HG03135 (cell line): Measurements from ENCODE around the gene CYBA.

Experiments
- ATAC-seq: cut with Tn5 transposase; IDR thresholded peaks from one replicate; pipeline ENCODE4 v1.9.1; 2021; ENCODE audit warnings: mild to moderate bottlenecking, moderate library complexity; ENCODE audit not compliant: unreplicated experiment

The CYBA gene

GRCh38 chr16:88647178-88648070, 3.4 kb downstream of the CYBA start:
- no peak for ATAC-seq

DNA sequence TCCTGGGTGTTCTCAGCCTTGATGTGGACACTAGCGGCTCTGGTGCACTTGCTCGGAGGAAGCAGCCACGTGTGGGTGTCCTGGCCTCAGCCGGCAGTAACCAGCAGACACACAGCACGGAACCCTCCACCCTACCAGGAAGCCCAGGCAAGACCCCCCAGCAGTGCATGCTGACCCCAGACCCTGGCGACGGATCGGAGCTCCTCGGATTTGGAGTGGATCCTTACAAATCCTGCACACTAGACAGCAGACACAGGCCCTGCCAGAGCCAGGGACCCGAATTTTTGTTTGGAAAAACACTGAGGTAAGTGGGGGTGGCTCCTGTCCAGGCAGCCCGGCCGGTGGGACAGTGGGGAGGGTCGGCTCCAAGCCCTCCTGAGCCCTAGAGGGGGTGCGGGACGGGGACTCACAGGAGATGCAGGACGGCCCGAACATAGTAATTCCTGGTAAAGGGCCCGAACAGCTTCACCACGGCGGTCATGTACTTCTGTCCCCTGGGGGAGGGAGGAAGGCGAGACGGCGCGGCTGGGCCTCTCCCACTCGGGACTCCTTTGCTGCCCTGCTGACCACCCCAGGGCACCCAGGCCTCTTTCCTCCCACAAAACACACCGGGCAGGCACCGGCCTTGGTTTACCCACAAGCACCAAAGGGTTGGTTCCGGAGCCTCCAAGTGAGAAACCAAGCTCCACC, 4.4 kb downstream of the CYBA start:
- ATAC-seq = no peak

DNA sequence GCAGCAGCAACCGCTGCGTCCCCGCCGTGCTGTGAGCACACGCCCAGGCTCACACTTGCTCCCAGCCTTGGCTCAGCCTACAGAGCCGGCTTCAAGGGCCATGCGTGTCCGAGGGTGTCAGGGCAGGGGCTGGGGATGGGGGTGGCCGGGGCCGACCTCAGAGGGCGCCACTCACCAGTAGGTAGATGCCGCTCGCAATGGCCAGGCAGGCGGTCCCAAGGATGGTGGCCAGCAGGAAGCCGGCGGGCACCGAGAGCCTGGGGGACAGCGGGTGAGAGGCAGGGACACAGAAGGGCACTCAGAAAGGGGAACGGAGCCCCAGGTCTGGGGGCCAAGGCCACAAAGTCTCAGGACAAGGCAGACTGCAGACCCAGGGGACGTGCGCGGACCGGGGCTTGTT, 4.9 kb downstream of the CYBA start:
- no peak for ATAC-seq

DNA sequence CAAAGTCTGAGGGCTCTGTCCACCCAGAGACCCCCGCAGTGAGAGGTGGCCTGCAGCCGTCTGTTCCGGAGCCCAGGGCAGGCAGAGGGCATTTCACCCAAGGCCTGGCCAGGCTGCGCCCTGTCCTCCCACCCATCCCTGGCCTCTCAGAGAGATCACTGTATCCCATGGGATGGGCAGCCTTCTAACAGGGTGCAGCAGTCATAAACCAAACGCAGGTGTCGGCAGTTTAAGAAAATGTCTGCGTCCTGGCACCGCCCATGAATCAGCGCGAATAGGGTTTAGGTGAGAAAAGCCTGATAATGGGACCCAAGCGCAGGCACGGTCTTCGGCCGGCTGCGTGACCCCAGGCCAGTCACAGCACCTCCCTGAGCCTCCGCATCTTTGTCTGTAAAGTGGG, 5.4 kb downstream of the CYBA start:
- ATAC-seq = no peak

- ATAC-seq = no peak
Observed at GRCh38 chr16:88643644-88643932, 7.3 kb downstream of the CYBA start.

DNA sequence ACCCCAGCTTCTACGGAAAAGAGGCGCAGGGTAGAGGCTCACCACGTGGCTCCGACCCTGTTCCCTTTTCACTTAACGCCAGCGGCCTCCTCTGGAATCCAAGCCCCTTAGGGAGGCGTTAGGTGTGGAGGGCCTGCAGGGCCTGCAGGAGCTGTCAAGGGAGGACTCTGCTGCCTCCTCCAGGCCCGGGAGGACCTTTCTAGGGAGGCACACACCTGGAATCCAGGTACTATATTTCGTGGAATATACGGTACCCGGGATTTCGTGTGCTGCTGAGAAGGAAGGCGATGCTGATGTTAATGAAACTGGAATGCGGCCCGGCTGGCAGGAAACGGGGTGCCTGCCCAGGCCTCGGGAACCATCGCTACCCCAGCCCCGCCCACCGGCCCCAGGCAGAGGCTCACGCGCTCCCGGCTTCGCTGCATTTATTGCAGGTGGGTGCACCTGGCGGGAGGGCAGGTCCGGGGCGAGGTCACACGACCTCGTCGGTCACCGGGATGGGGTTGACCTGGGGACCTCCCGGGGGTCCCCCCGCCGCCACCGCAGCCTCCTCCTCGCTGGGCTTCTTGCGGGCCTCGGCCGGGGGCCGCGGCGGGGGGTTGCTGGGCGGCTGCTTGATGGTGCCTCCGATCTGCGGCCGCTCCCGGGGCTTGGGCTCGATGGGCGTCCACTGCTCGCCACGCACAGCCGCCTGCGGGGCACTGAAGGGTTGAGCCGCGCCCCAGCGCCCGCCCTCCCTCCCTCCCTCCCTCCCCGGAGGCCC, 7.8 kb downstream of the CYBA start:
- ATAC-seq = no peak

- no peak for ATAC-seq
Observed at GRCh38 chr16:88640498-88641247, 10.2 kb downstream of the CYBA start.

DNA sequence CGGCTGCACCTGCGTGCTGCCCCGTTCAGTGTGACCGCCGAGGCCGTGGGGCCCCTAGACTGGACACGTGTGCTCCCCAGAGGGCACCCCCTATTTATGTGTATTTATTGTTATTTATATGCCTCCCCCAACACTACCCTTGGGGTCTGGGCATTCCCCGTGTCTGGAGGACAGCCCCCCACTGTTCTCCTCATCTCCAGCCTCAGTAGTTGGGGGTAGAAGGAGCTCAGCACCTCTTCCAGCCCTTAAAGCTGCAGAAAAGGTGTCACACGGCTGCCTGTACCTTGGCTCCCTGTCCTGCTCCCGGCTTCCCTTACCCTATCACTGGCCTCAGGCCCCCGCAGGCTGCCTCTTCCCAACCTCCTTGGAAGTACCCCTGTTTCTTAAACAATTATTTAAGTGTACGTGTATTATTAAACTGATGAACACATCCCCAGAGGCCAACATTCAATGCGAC, 10.8 kb downstream of the CYBA start:
- ATAC-seq = no peak

- ATAC-seq = no peak
Observed at GRCh38 chr16:88639231-88640038, 11.4 kb downstream of the CYBA start.

DNA sequence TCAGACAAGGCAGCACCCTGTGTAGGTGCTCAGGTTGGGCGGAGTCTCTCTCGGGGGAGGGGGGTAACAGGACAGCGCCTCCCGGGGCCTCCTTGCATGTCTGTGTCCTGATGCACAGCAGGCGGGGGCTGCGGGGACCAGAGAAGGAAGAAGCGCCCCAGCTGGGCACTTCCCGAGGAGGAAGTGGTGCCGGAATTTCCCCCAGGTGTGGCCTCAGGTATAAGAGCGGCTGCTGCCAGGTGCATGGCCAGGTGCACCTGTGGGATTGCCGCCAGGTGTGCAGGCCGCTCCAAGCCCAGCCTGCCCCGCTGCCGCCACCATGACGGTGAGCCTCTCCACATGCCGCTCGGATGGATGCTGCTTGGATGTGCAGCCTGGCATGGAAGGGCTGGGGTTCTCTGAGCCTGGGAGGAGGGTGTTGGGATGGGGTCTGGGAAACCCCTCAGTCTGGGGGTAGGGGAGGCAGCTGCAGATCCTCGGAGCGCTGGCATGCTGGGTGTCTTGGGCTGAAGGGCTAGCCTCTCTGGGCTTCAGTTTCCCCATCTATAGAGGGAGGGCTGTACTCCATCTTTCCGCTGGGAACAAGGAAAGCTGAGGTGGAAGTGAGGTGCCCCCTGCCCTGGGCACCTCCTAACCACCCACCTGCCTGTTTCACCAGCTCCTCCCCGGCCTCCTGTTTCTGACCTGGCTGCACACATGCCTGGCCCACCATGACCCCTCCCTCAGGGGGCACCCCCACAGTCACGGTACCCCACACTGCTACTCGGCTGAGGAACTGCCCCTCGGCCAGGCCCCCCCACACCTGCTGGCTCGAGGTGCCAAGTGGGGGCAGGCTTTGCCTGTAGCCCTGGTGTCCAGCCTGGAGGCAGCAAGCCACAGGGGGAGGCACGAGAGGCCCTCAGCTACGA, 12.3 kb downstream of the CYBA start, which contains the start of gene IL17C:
TSS of gene IL17C (plus strand) at position 250 of the 908 bp plus-strand sequence. CDS start at position 320, 70 bp downstream.
- no peak for ATAC-seq

DNA sequence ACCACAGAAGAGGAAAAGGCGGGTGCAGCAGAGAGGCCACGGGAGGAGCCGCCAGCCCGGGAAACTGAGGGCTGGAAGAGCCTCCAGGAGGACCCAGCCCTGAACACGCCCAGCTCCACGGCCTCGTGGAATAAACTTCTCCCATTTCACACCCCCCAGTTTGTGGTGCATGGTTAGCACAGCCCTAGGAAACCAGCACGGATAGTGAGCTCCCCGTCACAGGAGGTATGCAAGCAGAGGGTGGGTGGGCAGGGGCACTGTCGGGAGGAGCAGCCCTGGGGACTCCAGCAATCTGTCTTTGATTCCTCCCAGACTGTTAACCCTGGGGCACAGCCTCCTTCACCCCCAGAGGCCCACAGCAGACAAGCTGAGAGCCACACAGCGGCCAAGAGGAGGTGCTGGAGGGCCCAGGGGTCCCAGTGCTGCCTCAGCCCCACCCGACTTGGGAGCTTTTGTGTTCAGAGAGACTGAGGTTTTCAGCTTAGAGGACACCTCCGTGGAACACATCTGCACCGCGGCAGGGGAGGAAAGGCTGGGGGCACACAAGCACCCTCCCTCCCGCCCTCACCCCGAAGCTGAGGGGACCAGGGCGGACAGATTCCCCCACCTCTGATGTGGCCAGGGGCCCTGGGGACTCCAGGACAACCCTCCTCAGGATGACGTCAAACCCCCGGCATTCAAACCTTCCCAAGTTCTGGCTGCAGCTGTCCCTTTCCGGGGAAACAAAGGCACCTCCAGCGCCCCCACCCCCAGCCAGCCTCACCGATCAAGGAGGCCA, 14.2 kb downstream of the CYBA start:
- ATAC-seq = no peak

GRCh38 chr16:88635671-88636319, 15.1 kb downstream of the CYBA start:
- no peak for ATAC-seq

DNA sequence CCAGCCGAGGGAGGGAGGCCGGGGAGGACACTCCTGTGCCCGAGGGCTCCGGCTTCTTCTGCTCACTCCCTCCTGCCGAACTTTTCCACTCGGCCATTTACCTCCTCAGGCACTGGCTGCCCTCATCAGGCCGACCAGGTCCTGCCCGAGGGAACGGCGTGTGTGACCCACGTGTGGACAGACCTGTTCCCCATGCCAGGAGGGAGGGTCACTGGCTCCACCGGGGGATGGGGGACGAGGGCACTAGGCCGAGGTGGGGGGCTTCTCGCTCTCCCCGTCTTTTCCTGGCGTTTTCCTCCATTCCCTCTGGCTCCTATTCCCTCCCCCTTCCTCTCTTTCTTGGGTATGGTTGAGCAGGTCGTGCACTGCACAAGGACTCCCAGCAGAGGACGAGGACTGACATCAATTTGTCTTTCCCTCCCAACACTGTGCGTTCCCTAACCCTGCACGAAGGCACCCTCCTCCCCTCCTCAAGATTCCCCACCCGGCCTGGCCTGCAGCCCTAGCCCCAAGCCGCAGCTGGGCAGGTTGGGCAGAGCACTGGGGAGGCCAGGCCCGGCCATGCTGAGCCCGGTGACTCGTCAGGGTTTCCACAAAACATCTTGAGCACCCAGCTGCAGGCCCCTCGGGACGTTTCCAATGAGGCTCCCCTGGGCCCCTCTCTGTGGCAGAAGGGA, 15.7 kb downstream of the CYBA start:
- ATAC-seq = no peak

GRCh38 chr16:88634141-88634993, 16.5 kb downstream of the CYBA start:
- peak; percentile 44 for ATAC-seq

GRCh38 chr16:88633684-88634140, 17.1 kb downstream of the CYBA start:
- peak; percentile 35 for ATAC-seq

DNA sequence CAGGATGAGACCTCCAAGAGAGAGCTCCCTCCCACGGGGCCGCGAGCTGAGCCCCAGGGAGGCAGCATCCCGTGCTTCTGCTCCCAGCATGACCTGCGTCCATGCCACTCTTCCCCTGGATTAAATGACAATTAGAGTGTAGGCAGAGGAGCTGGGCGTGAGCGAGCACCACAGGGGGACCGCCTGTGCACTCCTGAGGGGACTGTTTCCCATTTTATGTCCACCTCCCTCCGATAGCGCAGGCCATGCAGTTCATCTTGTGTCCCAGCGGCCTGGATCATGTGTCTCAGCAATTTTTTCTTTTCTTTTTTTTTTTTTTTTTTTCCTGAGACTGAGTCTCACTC, 18.3 kb downstream of the CYBA start:
- no peak for ATAC-seq
